GM18858 (cell line): Measurements from ENCODE around the gene C14orf119.

Source experiments
- ATAC-seq: cut with Tn5 transposase; IDR thresholded peaks from one replicate; pipeline ENCODE4 v1.9.1; 2021; ENCODE audit not compliant: unreplicated experiment

The C14orf119 gene

GRCh38 chr14:23095196-23096108 is at the start of gene C14orf119:
Gene C14orf119 (plus strand): TSS chr14:23095505. CDS start chr14:23097659, 2,154 bp downstream.
- peak; percentile 83 for ATAC-seq

- no peak for ATAC-seq
These were observed 48.2 kb upstream of the C14orf119 start for GRCh38 chr14:23047034-23047634.

DNA sequence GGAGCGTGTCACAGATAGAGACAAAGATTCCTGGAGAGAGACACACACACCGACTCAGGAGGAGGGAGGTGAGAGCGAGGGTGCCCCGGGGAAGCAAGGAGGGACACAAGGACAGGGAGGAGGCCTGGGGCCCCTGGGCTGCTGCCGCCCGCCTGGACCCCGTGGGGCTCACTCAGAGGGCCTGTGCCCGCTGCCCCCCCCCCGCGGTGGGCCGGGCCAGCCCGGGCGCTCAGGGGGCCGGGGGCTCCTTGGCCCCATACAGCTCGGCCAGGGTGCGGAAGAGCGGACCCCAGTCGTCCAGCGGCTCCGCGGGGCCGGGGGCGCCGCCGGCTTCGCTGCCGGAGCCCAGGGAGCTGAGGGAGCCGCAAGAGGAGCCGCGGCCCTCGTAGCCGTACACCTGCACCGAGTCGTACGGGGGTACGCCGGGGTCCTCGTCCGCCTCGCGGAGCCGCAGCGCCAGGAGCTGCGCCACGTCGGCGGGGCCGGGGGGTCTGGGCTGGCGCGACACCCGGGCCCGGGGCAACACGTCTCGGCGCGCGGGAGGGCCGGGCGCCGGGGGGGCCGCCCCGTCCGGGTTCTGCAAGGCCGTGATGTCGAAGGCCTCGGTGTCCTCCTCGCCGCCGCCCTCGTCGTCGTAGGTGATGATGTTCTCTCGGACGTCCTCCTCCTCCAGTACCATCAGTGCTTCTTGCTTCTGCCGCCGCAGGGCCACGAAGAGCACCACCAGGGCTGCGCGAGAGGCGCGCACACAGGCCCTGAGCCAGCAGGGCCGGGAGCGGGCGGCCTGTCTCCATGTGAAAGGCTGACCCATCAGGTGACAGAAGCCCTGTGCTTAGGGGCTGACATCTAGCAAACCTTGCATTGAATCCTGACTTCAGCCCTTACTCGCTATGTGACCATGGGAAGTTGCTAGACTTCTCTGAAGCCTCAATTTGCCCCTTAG is 47.3 kb upstream of the C14orf119 start:
- ATAC-seq = no peak

GRCh38 chr14:23049011-23049410 is 46.3 kb upstream of the C14orf119 start:
- no peak for ATAC-seq

GRCh38 chr14:23051141-23052057 is 43.9 kb upstream of the C14orf119 start:
- ATAC-seq = no peak

DNA sequence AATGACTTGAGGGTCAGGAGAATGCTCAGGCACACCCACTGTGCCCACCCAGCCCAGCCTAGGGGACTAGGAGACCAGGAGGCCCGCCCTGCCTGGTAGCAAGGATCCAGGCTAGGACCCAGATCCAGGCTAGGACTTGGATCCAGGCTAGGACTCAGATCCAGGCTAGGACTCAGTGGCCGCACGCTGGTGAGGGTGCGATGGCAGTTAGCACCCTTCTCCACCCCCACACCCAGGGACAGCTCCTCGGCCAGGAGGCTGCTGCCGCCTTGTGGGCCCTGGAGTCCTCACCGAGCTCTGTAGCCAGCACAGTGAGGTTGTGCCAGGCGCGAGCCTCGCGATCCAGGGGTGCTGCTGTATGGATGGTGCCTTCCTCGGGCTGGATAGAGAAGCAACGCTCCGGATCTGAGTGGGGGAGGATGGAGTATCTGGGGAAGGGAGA is 43.1 kb upstream of the C14orf119 start:
- no peak for ATAC-seq

GRCh38 chr14:23052671-23053070 is 42.6 kb upstream of the C14orf119 start:
- ATAC-seq = no peak

DNA sequence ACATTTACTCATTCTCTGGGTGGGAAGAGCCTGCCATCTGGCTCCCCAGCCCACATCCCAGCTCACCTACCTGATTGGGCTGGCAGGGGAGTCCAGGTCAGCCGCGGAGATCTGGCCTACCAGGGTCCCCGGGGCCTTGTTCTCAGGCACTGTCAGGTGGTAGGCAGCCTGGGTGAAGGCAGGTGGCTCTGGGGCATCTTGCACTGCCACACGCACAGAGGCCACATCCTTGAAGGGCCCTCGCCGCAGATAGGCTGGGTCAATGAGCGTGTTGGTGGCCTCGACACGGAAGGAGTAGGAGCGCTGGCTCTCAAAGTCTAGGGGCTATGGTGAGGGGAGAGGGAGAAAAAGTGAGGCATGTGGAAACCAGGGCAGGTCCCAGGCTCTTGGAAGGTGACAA is 41.9 kb upstream of the C14orf119 start:
- no peak for ATAC-seq

- no peak for ATAC-seq
These were observed 41.1 kb upstream of the C14orf119 start for GRCh38 chr14:23054000-23054811.

- no peak for ATAC-seq
These were observed 40.2 kb upstream of the C14orf119 start for GRCh38 chr14:23055147-23055550.

DNA sequence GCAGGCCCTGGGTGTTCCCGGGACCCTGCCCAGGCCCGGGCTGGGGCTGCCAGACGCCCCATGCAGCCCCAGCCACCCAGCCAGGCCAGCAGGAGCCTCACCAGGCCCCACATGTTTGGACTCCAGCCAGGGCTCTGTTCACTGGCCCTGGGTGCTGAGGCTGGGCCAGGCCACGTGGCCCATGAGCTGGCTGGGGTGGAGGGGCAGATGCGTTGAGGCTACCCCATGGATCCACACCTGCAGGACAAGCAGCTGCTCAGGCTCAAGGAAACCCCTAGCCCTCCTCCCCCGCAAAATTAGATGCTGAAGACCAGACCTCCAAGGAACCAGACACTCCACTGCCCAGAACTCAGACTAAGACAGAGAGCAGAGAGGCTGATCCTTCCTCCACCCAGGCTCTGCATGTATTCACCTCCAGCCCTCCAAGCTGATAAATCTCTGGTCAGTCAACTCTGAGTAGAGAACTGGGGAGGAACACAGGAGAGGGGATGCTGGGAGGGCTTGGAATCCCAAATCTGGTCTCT is 39.6 kb upstream of the C14orf119 start:
- ATAC-seq = no peak

DNA sequence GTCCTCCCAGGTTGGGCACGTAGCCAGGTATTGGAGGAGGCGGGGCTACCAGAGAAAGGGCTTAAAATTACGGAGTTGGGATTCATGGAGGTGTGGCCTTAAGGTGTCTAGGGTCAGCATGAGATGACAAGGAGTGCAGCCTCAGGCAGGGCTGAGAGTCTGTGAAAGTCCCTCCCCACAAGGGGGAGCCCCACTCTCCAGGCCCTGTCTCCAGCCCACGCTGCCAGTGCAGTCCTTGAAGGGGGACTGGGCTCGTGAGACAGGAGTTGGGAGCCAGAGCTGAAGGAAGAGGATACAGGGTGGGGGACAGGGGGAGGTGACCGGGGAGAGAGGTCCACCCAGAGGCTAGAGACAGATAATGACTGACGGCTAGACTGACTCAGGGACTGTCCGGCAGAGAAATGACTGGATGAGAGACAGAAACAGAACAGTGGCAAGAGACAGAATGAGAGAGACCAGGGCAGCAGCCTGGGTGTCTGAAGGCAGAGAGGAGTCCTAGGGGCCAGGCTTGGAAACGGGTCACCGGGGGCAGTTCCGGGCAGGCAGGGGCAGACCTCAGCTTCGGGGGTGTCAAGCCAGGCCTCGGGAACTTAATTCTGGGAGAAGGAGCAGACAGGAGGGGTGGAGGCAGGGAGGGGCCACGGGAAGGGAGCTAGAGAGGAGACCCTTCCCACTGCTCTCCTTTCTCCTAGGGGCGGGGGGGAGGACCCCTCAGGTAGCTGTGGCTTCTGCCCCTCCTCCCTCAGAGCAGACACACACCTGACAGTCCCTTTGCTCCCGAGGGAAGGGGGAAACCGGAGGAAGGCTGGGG is 39.0 kb upstream of the C14orf119 start:
- ATAC-seq = no peak

- ATAC-seq = no peak
These were observed 38.1 kb upstream of the C14orf119 start, which contains the start of gene CDH24 for GRCh38 chr14:23056956-23057756. Gene CDH24 (minus strand): TSS chr14:23057520. CDS start chr14:23055733, 1,787 bp downstream.

- peak; percentile 50 for ATAC-seq
These were observed 37.3 kb upstream of the C14orf119 start for GRCh38 chr14:23057757-23058653.

- no peak for ATAC-seq
These were observed 36.4 kb upstream of the C14orf119 start for GRCh38 chr14:23058654-23059504.
